ENCODE results near the gene TSPO. TPM values are rescaled to one million over a fixed set of nuclear protein-coding genes. Genes with fewer than 3 reads are reported as not detected.

The TSPO gene
- total and polyA plus RNA-seq, 9 of the 15 experiments (the other 6 are each of a cell fraction or from before 2014, with no cell fraction given) = 4.9 to 126 (median 25.3) TPM

- TF ChIP-seq, protein P1, sequence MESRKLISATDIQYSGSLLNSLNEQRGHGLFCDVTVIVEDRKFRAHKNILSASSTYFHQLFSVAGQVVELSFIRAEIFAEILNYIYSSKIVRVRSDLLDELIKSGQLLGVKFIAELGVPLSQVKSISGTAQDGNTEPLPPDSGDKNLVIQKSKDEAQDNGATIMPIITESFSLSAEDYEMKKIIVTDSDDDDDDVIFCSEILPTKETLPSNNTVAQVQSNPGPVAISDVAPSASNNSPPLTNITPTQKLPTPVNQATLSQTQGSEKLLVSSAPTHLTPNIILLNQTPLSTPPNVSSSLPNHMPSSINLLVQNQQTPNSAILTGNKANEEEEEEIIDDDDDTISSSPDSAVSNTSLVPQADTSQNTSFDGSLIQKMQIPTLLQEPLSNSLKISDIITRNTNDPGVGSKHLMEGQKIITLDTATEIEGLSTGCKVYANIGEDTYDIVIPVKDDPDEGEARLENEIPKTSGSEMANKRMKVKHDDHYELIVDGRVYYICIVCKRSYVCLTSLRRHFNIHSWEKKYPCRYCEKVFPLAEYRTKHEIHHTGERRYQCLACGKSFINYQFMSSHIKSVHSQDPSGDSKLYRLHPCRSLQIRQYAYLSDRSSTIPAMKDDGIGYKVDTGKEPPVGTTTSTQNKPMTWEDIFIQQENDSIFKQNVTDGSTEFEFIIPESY (CRISPR knock-in tag; IDR thresholded peaks at IDR 0.05) = 0 out of 2 replicates have a peak, but pooled peaks have one; percentile 34
- no peak for TF ChIP-seq THAP7 (CRISPR knock-in tag; IDR thresholded peaks at IDR 0.05)
- 0 out of 2 replicates have a peak, but pooled peaks have one; percentile 27 for TF ChIP-seq POLR2A (conservative IDR thresholded peaks at IDR 0.05)
Observed at GRCh38 chr22:43166132-43166930, 15.0 kb downstream of the TSPO start (continued).

DNA sequence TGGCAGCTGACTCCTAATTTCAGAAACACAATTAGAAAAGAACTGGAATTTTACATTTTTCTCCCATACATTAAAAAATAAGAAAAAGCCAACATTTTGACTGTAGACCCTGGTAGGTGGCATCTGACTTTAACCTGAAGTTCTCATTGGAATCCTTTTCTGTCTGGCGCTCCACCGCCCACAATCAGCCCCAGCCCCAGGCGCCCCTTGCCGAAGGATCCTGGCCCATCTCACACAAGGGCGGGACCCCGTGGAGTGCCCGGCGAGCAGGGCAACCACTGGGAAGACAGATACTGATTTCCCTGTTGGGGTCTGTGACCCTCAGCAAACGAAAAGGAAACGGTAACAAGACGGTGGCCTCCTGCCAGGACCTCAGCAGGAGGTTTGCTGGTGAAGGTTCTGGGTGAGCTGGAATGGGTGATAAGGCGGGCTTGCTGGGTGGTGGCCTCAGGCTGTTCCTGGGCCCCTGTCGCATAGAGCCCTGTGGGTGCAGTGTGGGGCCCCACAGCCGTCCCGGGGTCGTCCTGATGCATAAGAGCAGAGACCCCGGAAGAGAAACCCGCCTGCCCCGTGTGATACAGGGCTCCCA, 15.7 kb downstream of the TSPO start:
- Histone ChIP-seq H3K4me1 (replicated peaks in 1 of 2; ENCODE audit: control insufficient read depth in 2 of 2, insufficient read depth in 2 of 2, low read length in 2 of 2) (peaks cover 11 to 75% of the 10 kb centered on the region in 2 experiments), H3K36me3 (ENCODE audit: control insufficient read depth, insufficient read depth, low read length) (peaks cover 59% of the 10 kb centered on the region; the same call in 2 of the 3 replicates), H4K20me1 (replicated peaks; ENCODE audit: control insufficient read depth, insufficient read depth, low read length) (no peaks in the 10 kb centered on the region), H3K9me3 (replicated peaks; ENCODE audit: control insufficient read depth, insufficient read depth, low read depth, low read length) (no peaks in the 10 kb centered on the region), H2AFZ (ENCODE audit: low read depth, low read length) (no peak overlapping the region), H3K9me1 (ENCODE audit: control insufficient read depth, insufficient read depth, low read length) (no peaks in the 10 kb centered on the region), H3K27ac (ENCODE audit: extremely low read depth, low read depth, low read length) (no peak overlapping the region), H3K9ac (ENCODE audit: insufficient read depth in 1 of 2, low read depth in 2 of 2, low read length in 2 of 2) (peak overlapping the region in 1 of 2 experiments; percentile 77; a peak in 2 of 4 replicates), H3K27me3 (ENCODE audit: control insufficient read depth in 2 of 2, insufficient read depth in 2 of 2, low read length in 2 of 2) (no peaks in the 10 kb centered on the region), H3K4me2 (ENCODE audit: insufficient read depth, low read length) (no peak overlapping the region; the same call in 1 of the 2 replicates), H3K79me2 (ENCODE audit: control insufficient read depth, insufficient read depth, low read length) (no peaks in the 10 kb centered on the region), H3K4me3 (no peak overlapping the region)
- POLR2A ChIA-PET = interaction anchor here (1.1 kb wide), 1 partner anchor 15 kb away, joined by 3 read pairs; no protein-coding TSS in a partner anchor
- BruUV-seq (replicated peaks) = no TSS peak
- ATAC-seq = peak; percentile 21
- peak; percentile 78 for TF ChIP-seq NFIC (IDR thresholded peaks at IDR 0.05)
- TF ChIP-seq ARID1B (IDR thresholded peaks at IDR 0.05) = peak; percentile 33; the same call in 1 of the 2 replicates
- no peak for TF ChIP-seq GTF2A2 (tag; IDR thresholded peaks at IDR 0.05)
- TF ChIP-seq NCOR1 (IDR thresholded peaks at IDR 0.05) = peak; percentile 31; the same call in 1 of the 2 replicates
- TF ChIP-seq CBFA2T3 (IDR thresholded peaks at IDR 0.05) = peak; percentile 66
- TF ChIP-seq CBFA2T2 (conservative IDR thresholded peaks at IDR 0.05) = peak; percentile 23; the same call in 1 of the 2 replicates
- TF ChIP-seq MBD2 (IDR thresholded peaks at IDR 0.05; ENCODE audit: borderline replicate concordance, low read depth) = no peak
- 0 out of 2 replicates have a peak, but pooled peaks have one; percentile 16 for TF ChIP-seq TCF3 (CRISPR knock-in tag; IDR thresholded peaks at IDR 0.05)
- TF ChIP-seq POLR2G (IDR thresholded peaks at IDR 0.05; ENCODE audit: low read depth, low read length) = peak; percentile 14; the same call in 1 of the 2 replicates
- in situ Hi-C loops (cut with MboI) = no loop called here
- WGBS (ENCODE audit: insufficient coverage, low coverage, missing lambda C conversion rate) = 29% methylated on average over 15 of the region's 19 CpGs
- FAIRE-seq = peak; percentile 67
- intact Hi-C loops (cut with micrococcal nuclease) = no loop called here
- CTCF ChIA-PET (ENCODE audit: low intra/inter-chr PET ratio) = no interaction called here
- DNase-seq (ENCODE audit: extremely low read depth in 1 of 4, low spot score in 3 of 4) = peak in 1 of 4 experiments; percentile 70
